ENCODE results near the gene ATP4B. TPM values are rescaled to one million over a fixed set of nuclear protein-coding genes. Genes with fewer than 3 reads are reported as not detected.

Gene ATP4B
- total RNA-seq, 1 donor: not detected

GRCh38 chr13:113603116-113603710 lies 54.8 kb downstream of the ATP4B start:
- Histone ChIP-seq H3K27ac (ENCODE audit: low read depth, low read length) (no peak overlapping the region), H3K4me2 (ENCODE audit: insufficient read depth, low read length) (no peak overlapping the region), H3K4me3 (ENCODE audit: insufficient read depth, low read length) (no peak overlapping the region), H3K36me3 (ENCODE audit: insufficient read depth, low read length) (peaks cover 28% of the 10 kb centered on the region), H4K20me1 (ENCODE audit: insufficient read depth, low read length) (peaks cover 61% of the 10 kb centered on the region), H3K79me2 (ENCODE audit: insufficient read depth, low read length) (peaks cover 99% of the 10 kb centered on the region), H2AFZ (ENCODE audit: low read length) (no peak overlapping the region), H3K4me1 (ENCODE audit: insufficient read depth, low read length) (no peaks in the 10 kb centered on the region), H3K9me3 (ENCODE audit: low read depth, low read length) (no peaks in the 10 kb centered on the region), H3K27me3 (ENCODE audit: insufficient read depth, low read length) (no peaks in the 10 kb centered on the region)
- TF ChIP-seq, protein P1, sequence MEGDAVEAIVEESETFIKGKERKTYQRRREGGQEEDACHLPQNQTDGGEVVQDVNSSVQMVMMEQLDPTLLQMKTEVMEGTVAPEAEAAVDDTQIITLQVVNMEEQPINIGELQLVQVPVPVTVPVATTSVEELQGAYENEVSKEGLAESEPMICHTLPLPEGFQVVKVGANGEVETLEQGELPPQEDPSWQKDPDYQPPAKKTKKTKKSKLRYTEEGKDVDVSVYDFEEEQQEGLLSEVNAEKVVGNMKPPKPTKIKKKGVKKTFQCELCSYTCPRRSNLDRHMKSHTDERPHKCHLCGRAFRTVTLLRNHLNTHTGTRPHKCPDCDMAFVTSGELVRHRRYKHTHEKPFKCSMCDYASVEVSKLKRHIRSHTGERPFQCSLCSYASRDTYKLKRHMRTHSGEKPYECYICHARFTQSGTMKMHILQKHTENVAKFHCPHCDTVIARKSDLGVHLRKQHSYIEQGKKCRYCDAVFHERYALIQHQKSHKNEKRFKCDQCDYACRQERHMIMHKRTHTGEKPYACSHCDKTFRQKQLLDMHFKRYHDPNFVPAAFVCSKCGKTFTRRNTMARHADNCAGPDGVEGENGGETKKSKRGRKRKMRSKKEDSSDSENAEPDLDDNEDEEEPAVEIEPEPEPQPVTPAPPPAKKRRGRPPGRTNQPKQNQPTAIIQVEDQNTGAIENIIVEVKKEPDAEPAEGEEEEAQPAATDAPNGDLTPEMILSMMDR (IDR thresholded peaks at IDR 0.05; ENCODE audit: extremely low read depth, low read depth, low read length): no peak
- DNase-seq (ENCODE audit: insufficient read length, low spot score, missing footprints): peak; percentile 72

DNA sequence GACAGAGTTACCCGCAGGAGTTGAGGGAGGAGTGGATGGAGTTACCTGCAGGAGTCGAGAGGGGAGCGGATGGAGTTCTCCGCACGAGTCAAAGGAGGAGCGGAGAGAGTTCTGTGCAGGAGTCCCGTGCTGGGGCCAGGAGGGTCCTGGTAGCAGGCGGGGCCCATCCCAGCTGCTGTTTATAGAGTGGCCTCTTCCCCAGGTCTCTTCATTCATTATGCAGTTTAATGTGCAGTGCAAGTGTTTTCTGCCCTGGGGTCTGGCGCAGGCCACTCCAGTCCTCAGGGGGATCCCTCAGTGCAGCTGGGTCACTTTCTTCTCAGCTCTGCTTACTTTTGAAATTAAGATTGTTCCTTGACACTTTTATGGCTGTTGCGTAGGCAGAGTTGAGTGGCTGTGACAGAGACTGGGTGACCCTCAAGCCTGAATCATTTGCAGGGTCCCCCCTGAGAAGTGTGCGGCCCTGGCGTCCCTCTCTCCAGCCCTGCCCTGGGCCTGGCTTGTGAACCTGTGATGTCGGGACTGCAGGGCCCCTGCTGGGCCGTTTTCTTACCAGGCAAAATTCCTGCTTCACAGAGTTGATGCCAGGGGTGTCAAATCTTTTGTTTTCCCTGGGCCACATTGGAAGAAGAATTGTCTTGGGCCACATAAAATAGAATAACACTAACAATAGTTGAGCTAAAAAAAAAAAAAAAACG lies 55.6 kb downstream of the ATP4B start:
- H3K4me1 ChIP-seq (ENCODE audit: insufficient read depth, low read length): no peaks in the 10 kb centered on the region
- H4K20me1 ChIP-seq (ENCODE audit: insufficient read depth, low read length): peaks cover 63% of the 10 kb centered on the region

GRCh38 chr13:113601166-113602070 lies 56.6 kb downstream of the ATP4B start:
- Histone ChIP-seq H2AFZ (ENCODE audit: low read length) (no peak overlapping the region), H3K4me3 (ENCODE audit: insufficient read depth, low read length) (no peak overlapping the region), H3K4me1 (ENCODE audit: insufficient read depth, low read length) (no peaks in the 10 kb centered on the region), H3K79me2 (ENCODE audit: insufficient read depth, low read length) (peaks cover 99% of the 10 kb centered on the region), H3K27ac (ENCODE audit: low read depth, low read length) (no peak overlapping the region), H4K20me1 (ENCODE audit: insufficient read depth, low read length) (peaks cover 65% of the 10 kb centered on the region), H3K27me3 (ENCODE audit: insufficient read depth, low read length) (no peaks in the 10 kb centered on the region), H3K4me2 (ENCODE audit: insufficient read depth, low read length) (no peak overlapping the region), H3K36me3 (ENCODE audit: insufficient read depth, low read length) (peaks cover 38% of the 10 kb centered on the region), H3K9me3 (ENCODE audit: low read depth, low read length) (no peaks in the 10 kb centered on the region)
- TF ChIP-seq, protein P1 (IDR thresholded peaks at IDR 0.05; ENCODE audit: extremely low read depth, low read depth, low read length): no peak
- peak; percentile 43 for DNase-seq (ENCODE audit: insufficient read length, low spot score, missing footprints)

More for the DNA sequence above, 55.6 kb downstream of the ATP4B start:
- Histone ChIP-seq H2AFZ (ENCODE audit: low read length) (no peak overlapping the region), H3K36me3 (ENCODE audit: insufficient read depth, low read length) (peaks cover 34% of the 10 kb centered on the region), H3K4me3 (ENCODE audit: insufficient read depth, low read length) (no peak overlapping the region), H3K4me2 (ENCODE audit: insufficient read depth, low read length) (no peak overlapping the region), H3K27ac (ENCODE audit: low read depth, low read length) (no peak overlapping the region), H3K79me2 (ENCODE audit: insufficient read depth, low read length) (peaks cover 99% of the 10 kb centered on the region), H3K27me3 (ENCODE audit: insufficient read depth, low read length) (no peaks in the 10 kb centered on the region), H3K9me3 (ENCODE audit: low read depth, low read length) (no peaks in the 10 kb centered on the region)
- DNase-seq (ENCODE audit: insufficient read length, low spot score, missing footprints): peak; percentile 68
- TF ChIP-seq, protein P1 (IDR thresholded peaks at IDR 0.05; ENCODE audit: extremely low read depth, low read depth, low read length): no peak
